ENCODE data around the gene SPRR2G.

The SPRR2G gene

DNA sequence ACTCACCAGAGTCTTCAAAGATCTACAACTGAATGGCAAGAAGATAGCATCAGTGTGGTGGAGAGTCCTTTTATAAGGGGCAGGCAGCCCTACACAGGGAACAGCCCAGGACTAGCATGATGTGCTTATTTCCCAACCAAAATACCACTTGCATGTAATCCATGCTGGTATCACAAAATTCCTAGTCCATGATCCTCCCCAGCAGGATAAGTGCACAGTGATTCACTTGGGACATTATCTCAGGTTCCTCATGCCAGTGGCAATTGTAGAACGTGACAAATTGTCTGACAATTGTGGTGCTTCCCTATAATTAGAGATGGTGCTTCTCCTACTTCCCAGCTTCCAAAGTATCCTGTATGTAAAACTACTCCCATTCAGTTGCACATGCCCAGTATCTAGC, at the start of gene SPRR2G:
SPRR2G (minus strand) TSS at position 45 of the 400 bp plus-strand sequence. CDS start 780 bp downstream, outside the sequence.
- TF ChIP-seq FOXM1 (IDR thresholded peaks at IDR 0.05; ENCODE audit: borderline replicate concordance, low read depth) (no peak), EGR1 (IDR thresholded peaks at IDR 0.05) (no peak), TCF12 (IDR thresholded peaks at IDR 0.05; ENCODE audit: low read depth) (no peak), TAF1 (IDR thresholded peaks at IDR 0.05; ENCODE audit: low read depth) (no peak), RAD21 (IDR thresholded peaks at IDR 0.05; ENCODE audit: low read depth) (no peak), CREB1 (IDR thresholded peaks at IDR 0.05; ENCODE audit: low read depth) (no peak), TEAD4 (IDR thresholded peaks at IDR 0.05) (no peak)
- TF ChIP-seq, protein P1, sequence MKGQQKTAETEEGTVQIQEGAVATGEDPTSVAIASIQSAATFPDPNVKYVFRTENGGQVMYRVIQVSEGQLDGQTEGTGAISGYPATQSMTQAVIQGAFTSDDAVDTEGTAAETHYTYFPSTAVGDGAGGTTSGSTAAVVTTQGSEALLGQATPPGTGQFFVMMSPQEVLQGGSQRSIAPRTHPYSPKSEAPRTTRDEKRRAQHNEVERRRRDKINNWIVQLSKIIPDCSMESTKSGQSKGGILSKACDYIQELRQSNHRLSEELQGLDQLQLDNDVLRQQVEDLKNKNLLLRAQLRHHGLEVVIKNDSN (IDR thresholded peaks at IDR 0.05): no peak

DNA sequence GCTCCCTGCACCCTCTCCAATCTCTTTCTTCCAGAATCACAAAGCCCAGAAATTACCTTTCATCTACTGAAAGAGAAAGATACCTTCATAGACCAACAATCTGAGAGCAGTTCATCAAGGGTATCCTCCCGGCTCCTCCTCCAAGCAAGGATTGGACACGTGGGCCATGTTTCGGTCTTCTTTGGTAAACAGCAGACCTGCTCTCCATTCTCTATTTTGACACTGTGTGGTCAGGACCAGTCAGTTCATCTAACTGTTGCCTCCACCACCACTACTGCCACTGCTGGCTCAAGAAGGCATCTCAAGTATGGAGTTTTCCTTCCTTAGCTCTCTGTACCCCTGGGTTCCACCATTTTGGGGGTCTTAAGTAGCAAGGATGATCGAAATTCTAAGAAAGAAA, 44.5 kb upstream of the SPRR2G start:
- no peak for TF ChIP-seq NFIC (IDR thresholded peaks at IDR 0.05)
- TF ChIP-seq YY1 (IDR thresholded peaks at IDR 0.05; ENCODE audit: low read depth): no peak
- no peak for TF ChIP-seq CREB1 (IDR thresholded peaks at IDR 0.05; ENCODE audit: low read depth)
- no peak for TF ChIP-seq EGR1 (IDR thresholded peaks at IDR 0.05)
- TF ChIP-seq, protein P1 (IDR thresholded peaks at IDR 0.05): no peak
- TF ChIP-seq, protein P2, sequence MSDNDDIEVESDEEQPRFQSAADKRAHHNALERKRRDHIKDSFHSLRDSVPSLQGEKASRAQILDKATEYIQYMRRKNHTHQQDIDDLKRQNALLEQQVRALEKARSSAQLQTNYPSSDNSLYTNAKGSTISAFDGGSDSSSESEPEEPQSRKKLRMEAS (IDR thresholded peaks at IDR 0.05): no peak
- no peak for TF ChIP-seq EP300 (IDR thresholded peaks at IDR 0.05; ENCODE audit: borderline replicate concordance)
- TF ChIP-seq ZBTB7A (IDR thresholded peaks at IDR 0.05; ENCODE audit: low read depth): no peak
- no peak for TF ChIP-seq TCF12 (IDR thresholded peaks at IDR 0.05; ENCODE audit: low read depth)
- no peak for TF ChIP-seq TAF1 (IDR thresholded peaks at IDR 0.05; ENCODE audit: low read depth)
- TF ChIP-seq CEBPB (IDR thresholded peaks at IDR 0.05): no peak
- no peak for TF ChIP-seq RAD21 (IDR thresholded peaks at IDR 0.05; ENCODE audit: low read depth)

DNA sequence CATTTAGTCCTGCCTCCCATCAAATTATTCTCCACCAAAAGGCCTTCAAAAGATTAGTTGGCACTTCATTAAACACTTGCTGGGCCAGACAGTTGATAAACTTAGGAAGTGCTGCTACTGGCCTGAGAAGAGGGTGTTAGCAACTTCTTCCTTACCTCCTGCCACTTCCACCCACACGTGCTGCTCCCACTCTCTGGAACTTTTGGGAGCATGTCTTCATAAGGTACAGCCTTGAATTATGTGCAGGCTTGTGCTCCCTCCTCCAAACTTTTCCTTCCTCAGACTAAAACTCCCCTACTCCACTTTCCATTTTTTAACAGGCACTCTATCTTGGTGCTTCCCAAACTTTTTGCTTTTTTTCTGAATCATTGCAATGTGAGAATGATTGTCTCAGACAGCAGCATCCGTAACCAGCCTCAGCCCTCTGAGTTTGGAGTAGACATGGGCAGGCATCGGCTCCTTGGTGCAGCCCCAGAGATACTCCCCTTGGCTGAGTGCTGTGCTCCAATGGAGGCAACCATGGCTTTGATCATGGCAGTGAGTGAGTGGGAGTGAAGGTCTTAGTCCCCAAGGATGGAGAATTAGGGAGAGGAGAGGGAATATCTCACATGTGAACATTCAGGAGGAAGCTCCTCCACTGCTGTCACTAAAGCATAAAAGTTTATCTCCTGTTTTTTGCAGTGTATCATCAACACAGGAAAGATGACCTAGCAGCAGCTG, 43.8 kb upstream of the SPRR2G start:
- no peak for TF ChIP-seq TEAD4 (IDR thresholded peaks at IDR 0.05)
- no peak for TF ChIP-seq CREB1 (IDR thresholded peaks at IDR 0.05; ENCODE audit: low read depth)
- TF ChIP-seq, protein P1 (IDR thresholded peaks at IDR 0.05): no peak
- no peak for TF ChIP-seq CEBPB (IDR thresholded peaks at IDR 0.05)
- TF ChIP-seq NFIC (IDR thresholded peaks at IDR 0.05): no peak

DNA sequence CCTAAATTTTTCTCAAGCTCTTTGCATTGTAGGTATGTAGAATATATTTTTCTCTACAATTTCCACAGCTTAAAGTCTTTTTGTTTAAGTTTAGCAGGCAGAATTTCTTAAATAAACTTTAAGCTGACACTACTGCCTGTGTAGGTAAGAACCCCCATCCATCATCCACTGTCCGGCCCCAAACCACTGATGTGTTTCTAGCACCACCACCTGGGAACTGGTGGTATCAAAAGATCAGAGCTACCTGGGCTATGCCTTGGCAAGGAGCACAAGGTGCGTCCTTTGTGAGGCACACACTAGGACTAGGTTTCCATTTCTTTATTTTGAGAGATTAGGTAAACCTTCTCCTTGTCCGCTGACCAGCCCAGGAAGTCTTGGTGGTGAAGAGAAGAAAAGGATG, 42.0 kb upstream of the SPRR2G start:
- TF ChIP-seq TCF12 (IDR thresholded peaks at IDR 0.05; ENCODE audit: low read depth): no peak
- TF ChIP-seq RAD21 (IDR thresholded peaks at IDR 0.05; ENCODE audit: low read depth): peak; percentile 93

DNA sequence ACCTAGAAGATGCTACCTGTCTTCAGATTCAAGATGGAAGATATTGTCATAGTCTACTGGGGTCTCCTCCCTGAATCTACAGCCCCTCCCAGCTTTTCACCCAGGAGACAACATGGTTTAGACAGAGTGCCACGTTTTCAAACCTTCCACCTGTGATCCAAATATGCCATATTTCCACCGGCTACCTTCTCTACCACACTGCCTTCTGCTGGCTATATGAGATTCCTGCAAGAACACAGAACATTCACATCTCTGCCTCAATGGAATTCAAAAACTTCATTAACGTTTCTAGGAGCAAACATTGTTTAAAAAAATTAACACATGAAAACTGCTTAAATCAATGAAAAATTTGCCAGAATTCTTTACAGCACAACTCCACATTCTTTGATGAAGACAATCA, 39.7 kb upstream of the SPRR2G start:
- TF ChIP-seq RAD21 (IDR thresholded peaks at IDR 0.05; ENCODE audit: low read depth): peak; percentile 73
- TF ChIP-seq, protein P1 (IDR thresholded peaks at IDR 0.05): no peak
- TF ChIP-seq TAF1 (IDR thresholded peaks at IDR 0.05; ENCODE audit: low read depth): no peak
- TF ChIP-seq, protein P2 (IDR thresholded peaks at IDR 0.05): no peak
- TF ChIP-seq YY1 (IDR thresholded peaks at IDR 0.05; ENCODE audit: low read depth): no peak
- TF ChIP-seq EP300 (IDR thresholded peaks at IDR 0.05; ENCODE audit: borderline replicate concordance): no peak
- TF ChIP-seq CEBPB (IDR thresholded peaks at IDR 0.05): no peak
- TF ChIP-seq, protein P3, sequence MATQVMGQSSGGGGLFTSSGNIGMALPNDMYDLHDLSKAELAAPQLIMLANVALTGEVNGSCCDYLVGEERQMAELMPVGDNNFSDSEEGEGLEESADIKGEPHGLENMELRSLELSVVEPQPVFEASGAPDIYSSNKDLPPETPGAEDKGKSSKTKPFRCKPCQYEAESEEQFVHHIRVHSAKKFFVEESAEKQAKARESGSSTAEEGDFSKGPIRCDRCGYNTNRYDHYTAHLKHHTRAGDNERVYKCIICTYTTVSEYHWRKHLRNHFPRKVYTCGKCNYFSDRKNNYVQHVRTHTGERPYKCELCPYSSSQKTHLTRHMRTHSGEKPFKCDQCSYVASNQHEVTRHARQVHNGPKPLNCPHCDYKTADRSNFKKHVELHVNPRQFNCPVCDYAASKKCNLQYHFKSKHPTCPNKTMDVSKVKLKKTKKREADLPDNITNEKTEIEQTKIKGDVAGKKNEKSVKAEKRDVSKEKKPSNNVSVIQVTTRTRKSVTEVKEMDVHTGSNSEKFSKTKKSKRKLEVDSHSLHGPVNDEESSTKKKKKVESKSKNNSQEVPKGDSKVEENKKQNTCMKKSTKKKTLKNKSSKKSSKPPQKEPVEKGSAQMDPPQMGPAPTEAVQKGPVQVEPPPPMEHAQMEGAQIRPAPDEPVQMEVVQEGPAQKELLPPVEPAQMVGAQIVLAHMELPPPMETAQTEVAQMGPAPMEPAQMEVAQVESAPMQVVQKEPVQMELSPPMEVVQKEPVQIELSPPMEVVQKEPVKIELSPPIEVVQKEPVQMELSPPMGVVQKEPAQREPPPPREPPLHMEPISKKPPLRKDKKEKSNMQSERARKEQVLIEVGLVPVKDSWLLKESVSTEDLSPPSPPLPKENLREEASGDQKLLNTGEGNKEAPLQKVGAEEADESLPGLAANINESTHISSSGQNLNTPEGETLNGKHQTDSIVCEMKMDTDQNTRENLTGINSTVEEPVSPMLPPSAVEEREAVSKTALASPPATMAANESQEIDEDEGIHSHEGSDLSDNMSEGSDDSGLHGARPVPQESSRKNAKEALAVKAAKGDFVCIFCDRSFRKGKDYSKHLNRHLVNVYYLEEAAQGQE (IDR thresholded peaks at IDR 0.05; ENCODE audit: low read depth): no peak

DNA sequence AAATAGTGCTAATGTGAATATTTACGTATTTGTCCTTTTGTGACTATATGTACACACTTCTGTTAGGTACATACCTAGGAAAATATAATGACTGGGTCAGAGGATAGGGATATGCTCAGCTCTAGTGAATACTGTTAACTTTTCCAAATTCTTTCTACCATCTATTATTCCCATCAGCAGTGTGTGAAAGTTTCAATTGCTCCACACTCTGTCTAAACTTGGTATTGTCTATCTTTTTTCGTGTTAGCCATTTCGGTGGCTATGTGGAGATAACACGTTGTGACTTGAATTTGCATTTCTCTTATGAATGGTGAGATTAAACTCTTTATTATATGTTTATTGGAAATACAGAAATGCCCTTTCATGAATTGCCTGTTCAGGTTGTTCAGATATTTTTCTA, 29.9 kb upstream of the SPRR2G start:
- TF ChIP-seq, protein P3 (IDR thresholded peaks at IDR 0.05; ENCODE audit: low read depth): no peak
- TF ChIP-seq ZBTB7A (IDR thresholded peaks at IDR 0.05; ENCODE audit: low read depth) (no peak), NFIC (IDR thresholded peaks at IDR 0.05) (no peak), EP300 (IDR thresholded peaks at IDR 0.05; ENCODE audit: borderline replicate concordance) (no peak), TAF1 (IDR thresholded peaks at IDR 0.05; ENCODE audit: low read depth) (no peak), CEBPB (IDR thresholded peaks at IDR 0.05) (no peak), TCF12 (IDR thresholded peaks at IDR 0.05; ENCODE audit: low read depth) (no peak), CREB1 (IDR thresholded peaks at IDR 0.05; ENCODE audit: low read depth) (no peak), EGR1 (IDR thresholded peaks at IDR 0.05) (no peak), RAD21 (IDR thresholded peaks at IDR 0.05; ENCODE audit: low read depth) (no peak), TEAD4 (IDR thresholded peaks at IDR 0.05) (no peak), YY1 (IDR thresholded peaks at IDR 0.05; ENCODE audit: low read depth) (no peak)
- TF ChIP-seq, protein P1 (IDR thresholded peaks at IDR 0.05): no peak
- TF ChIP-seq, protein P2 (IDR thresholded peaks at IDR 0.05): no peak

All from Ishikawa (cell line).